ENCODE data around the gene BICDL1.

The BICDL1 gene

DNA sequence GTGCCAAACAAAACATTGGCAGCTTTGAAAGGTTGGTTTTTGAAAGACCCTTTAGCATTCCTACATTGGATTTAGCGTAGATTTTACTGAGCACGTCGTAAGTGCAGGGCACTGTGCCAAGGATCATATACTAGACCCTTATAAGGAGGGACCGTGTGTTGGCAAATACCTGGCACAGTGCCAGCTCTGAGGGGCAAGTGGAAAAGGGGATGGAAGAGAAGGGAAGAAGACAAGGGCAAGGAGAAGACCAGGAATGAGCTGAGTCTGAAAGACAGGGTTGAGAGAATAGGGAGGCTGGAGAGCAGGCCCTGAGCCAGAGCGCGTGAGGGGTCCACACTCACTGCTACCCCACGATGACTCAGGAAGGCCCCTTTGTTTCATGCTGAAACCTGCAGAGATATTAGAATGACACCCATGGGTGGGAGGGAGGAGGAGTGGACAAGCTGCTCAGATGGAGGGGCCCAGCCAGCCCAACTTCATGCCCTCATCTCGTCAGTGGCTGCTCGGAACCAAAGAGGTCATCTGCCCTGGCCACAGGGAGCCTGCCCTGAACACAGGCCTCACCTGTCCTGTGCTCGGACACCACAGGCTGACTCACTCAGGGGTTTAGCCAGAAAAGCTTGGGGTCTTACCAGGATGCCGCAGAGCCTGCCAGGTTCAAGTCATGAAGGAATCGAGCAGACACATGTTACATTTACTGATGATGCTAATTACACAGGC lies 102.5 kb downstream of the BICDL1 start (continued):
- TF ChIP-seq, protein P1, sequence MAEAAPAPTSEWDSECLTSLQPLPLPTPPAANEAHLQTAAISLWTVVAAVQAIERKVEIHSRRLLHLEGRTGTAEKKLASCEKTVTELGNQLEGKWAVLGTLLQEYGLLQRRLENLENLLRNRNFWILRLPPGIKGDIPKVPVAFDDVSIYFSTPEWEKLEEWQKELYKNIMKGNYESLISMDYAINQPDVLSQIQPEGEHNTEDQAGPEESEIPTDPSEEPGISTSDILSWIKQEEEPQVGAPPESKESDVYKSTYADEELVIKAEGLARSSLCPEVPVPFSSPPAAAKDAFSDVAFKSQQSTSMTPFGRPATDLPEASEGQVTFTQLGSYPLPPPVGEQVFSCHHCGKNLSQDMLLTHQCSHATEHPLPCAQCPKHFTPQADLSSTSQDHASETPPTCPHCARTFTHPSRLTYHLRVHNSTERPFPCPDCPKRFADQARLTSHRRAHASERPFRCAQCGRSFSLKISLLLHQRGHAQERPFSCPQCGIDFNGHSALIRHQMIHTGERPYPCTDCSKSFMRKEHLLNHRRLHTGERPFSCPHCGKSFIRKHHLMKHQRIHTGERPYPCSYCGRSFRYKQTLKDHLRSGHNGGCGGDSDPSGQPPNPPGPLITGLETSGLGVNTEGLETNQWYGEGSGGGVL (tag by site-specific recombination; IDR thresholded peaks at IDR 0.05): peak; percentile 48; the same call in 1 of the 2 replicates
- TF ChIP-seq YY2 (tag by site-specific recombination; IDR thresholded peaks at IDR 0.05): no peak

DNA sequence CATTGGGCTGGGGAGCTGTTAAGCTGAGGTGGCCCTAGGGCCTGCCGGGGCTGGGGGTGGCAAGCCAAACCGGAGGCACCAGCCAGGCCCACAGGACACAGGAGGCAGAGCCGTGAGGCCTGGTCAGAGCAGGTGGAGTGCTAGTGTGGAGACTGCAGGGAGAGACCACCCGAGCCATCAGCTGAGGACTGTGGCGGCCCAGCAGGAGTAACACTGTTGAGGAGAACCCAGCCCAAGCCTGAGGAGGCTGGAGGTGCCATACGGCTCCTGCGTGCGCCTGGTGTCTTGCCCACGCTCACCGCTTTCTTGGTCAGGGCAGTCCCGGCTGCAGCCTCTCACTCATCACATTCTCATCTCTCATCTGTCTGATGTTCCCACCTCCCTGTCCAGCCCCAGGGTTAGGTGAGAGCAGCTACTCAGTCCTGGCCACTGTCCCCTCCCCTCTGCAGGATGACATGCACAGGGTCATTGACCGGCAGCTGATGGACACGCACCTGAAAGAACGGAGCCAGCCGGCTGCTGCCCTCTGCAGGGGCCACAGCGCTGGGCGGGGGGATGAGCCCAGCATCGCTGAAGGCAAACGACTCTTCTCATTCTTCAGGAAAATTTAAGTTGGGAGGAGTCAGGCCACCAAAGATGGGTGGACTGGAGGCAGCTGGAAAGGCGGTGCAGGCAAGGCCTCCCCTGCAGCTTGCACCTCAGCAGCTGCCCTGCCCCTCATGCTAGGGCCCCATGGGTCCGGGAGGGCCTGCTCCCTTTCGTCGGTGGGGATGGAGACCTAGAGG lies 103.7 kb downstream of the BICDL1 start:
- CTCF ChIA-PET: interaction anchor here (1.2 kb wide), 1 partner anchor 32 kb away, joined by 3 read pairs; no protein-coding TSS in a partner anchor
- Histone ChIP-seq H3K9me3 (ENCODE audit: control insufficient read depth, insufficient read depth, low read depth, low read length) (no peaks in the 10 kb centered on the region), H3K4me1 (ENCODE audit: control insufficient read depth, insufficient read depth, low read length) (peaks cover 8% of the 10 kb centered on the region; the same call in 1 of the 2 replicates), H3K36me3 (ENCODE audit: control insufficient read depth in 2 of 2, insufficient read depth in 1 of 2, low read length in 2 of 2) (peaks cover 0 to 37% of the 10 kb centered on the region in 2 experiments; a peak in 2 of 3 replicates), H3K27ac (ENCODE audit: extremely low read depth, low read depth, low read length) (0 out of 2 replicates have a peak overlapping the region, but pooled peaks have one; percentile 24), H3K4me3 (ENCODE audit: low read depth, low read length) (no peak overlapping the region)
- POLR2A ChIA-PET: interaction anchor here (2.6 kb wide), 1 partner anchor 24 kb away, joined by 9 read pairs; the partner anchor contains the start of gene RAB35
- no peak for TF ChIP-seq ZBTB1 (tag by site-specific recombination; IDR thresholded peaks at IDR 0.05)
- peak; percentile 80; the same call in 1 of the 2 replicates for TF ChIP-seq ZNF223 (tag by site-specific recombination; IDR thresholded peaks at IDR 0.05)

DNA sequence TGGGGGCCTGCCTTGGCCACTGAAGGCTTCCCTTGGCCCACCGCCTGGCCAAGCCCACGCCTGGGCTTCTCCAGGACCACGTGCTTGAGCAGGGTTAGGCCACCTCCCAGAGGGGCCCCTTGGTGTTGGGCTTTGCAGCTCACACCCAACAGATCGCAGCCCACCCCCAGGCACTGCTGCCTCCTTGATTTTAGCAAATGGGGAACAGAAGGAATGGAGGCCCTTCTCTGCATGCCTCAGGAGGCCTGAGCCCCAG lies 104.2 kb downstream of the BICDL1 start:
- Histone ChIP-seq H3K4me3 (ENCODE audit: low read depth, low read length) (no peak overlapping the region), H3K4me1 (ENCODE audit: control insufficient read depth, insufficient read depth, low read length) (peaks cover 8% of the 10 kb centered on the region; the same call in 1 of the 2 replicates), H3K36me3 (ENCODE audit: control insufficient read depth in 2 of 2, insufficient read depth in 1 of 2, low read length in 2 of 2) (peaks cover 0 to 40% of the 10 kb centered on the region in 2 experiments; a peak in 2 of 3 replicates), H3K27ac (ENCODE audit: extremely low read depth, low read depth, low read length) (0 out of 2 replicates have a peak overlapping the region, but pooled peaks have one; percentile 24), H3K9me3 (ENCODE audit: control insufficient read depth, insufficient read depth, low read depth, low read length) (no peaks in the 10 kb centered on the region)
- ChIA-PET CTCF (interaction anchor here (0.6 kb wide), 1 partner anchor 22 kb away, joined by 3 read pairs; no protein-coding TSS in a partner anchor), POLR2A (interaction anchor here (2.6 kb wide), 1 partner anchor 23 kb away, joined by 9 read pairs; the partner anchor contains the start of gene RAB35)
- TF ChIP-seq ZBTB8A (tag by site-specific recombination; IDR thresholded peaks at IDR 0.05) (peak; percentile 46), ZNF670 (tag by site-specific recombination; IDR thresholded peaks at IDR 0.05; ENCODE audit: low read depth) (no peak), GLIS2 (tag by site-specific recombination; IDR thresholded peaks at IDR 0.05) (peak; percentile 47; the same call in 1 of the 2 replicates)
- TF ChIP-seq, protein P2, sequence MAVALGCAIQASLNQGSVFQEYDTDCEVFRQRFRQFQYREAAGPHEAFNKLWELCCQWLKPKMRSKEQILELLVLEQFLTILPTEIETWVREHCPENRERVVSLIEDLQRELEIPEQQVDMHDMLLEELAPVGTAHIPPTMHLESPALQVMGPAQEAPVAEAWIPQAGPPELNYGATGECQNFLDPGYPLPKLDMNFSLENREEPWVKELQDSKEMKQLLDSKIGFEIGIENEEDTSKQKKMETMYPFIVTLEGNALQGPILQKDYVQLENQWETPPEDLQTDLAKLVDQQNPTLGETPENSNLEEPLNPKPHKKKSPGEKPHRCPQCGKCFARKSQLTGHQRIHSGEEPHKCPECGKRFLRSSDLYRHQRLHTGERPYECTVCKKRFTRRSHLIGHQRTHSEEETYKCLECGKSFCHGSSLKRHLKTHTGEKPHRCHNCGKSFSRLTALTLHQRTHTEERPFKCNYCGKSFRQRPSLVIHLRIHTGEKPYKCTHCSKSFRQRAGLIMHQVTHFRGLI (tag by site-specific recombination; IDR thresholded peaks at IDR 0.05): peak; percentile 92

DNA sequence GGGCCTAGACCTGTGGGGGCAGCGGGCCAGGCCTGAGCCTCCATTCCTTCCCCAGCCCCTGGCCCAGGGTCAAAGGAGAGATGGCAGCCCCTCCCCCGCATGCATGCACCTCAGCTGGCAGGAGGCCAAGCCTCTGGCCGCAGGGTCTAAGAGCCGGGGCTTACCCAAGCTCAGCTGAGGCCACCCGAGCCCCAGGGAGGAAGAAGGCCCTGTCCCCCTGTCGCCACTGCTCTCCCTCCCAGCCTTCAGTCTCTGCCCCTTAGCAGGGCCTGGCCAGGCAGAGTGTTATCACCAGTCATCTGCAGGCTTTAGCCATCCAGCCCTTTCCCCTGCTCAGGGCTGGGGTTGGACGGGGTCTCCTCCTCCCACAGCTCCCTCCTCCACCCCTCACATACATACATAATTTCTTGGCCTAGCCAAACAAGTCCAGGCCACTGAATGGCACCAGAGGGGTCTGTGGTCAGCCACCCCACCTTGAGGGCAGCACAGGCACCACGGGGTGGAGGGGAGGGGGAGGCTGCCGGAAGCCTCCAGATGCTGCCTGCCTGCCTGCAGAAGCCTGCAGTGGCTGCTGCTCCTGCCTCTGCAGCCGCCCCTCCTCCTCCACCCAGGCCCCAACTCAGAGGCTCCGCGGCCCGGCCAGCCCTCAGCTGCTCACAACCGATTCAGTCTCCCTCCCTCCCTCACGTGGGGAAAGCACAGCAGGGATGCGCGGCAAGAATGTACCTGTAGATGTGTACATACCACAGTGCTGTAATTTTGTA lies 104.7 kb downstream of the BICDL1 start:
- ChIA-PET POLR2A (interaction anchor here (2.6 kb wide), 1 partner anchor 23 kb away, joined by 9 read pairs; the partner anchor contains the start of gene RAB35), CTCF (interaction anchor here (0.6 kb wide), 1 partner anchor 22 kb away, joined by 3 read pairs; no protein-coding TSS in a partner anchor)
- 0 out of 2 replicates have a peak overlapping the region, but pooled peaks have one; percentile 8 for H3K27ac ChIP-seq (ENCODE audit: extremely low read depth, low read depth, low read length)
- peaks cover 0 to 46% of the 10 kb centered on the region in 2 experiments; a peak in 2 of 3 replicates for H3K36me3 ChIP-seq (ENCODE audit: control insufficient read depth in 2 of 2, insufficient read depth in 1 of 2, low read length in 2 of 2)
- no peaks in the 10 kb centered on the region for H3K9me3 ChIP-seq (ENCODE audit: control insufficient read depth, insufficient read depth, low read depth, low read length)
- H3K4me1 ChIP-seq (ENCODE audit: control insufficient read depth, insufficient read depth, low read length): peaks cover 8% of the 10 kb centered on the region; the same call in 1 of the 2 replicates
- H3K4me3 ChIP-seq (ENCODE audit: low read depth, low read length): no peak overlapping the region
- peak; percentile 20 for TF ChIP-seq ZFHX2 (tag by site-specific recombination; conservative IDR thresholded peaks at IDR 0.05)
- TF ChIP-seq GLIS1 (tag by site-specific recombination; IDR thresholded peaks at IDR 0.05): peak; percentile 9; the same call in 1 of the 2 replicates
- TF ChIP-seq, protein P3, sequence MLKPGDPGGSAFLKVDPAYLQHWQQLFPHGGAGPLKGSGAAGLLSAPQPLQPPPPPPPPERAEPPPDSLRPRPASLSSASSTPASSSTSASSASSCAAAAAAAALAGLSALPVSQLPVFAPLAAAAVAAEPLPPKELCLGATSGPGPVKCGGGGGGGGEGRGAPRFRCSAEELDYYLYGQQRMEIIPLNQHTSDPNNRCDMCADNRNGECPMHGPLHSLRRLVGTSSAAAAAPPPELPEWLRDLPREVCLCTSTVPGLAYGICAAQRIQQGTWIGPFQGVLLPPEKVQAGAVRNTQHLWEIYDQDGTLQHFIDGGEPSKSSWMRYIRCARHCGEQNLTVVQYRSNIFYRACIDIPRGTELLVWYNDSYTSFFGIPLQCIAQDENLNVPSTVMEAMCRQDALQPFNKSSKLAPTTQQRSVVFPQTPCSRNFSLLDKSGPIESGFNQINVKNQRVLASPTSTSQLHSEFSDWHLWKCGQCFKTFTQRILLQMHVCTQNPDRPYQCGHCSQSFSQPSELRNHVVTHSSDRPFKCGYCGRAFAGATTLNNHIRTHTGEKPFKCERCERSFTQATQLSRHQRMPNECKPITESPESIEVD (tag by site-specific recombination; IDR thresholded peaks at IDR 0.05): no peak
- peak; percentile 87 for TF ChIP-seq OSR2 (tag by site-specific recombination; IDR thresholded peaks at IDR 0.05)
- no peak for TF ChIP-seq SP3 (tag by site-specific recombination; IDR thresholded peaks at IDR 0.05)
- peak; percentile 39; the same call in 1 of the 2 replicates for TF ChIP-seq ZIC2 (tag by site-specific recombination; IDR thresholded peaks at IDR 0.05)
- TF ChIP-seq, protein P4, sequence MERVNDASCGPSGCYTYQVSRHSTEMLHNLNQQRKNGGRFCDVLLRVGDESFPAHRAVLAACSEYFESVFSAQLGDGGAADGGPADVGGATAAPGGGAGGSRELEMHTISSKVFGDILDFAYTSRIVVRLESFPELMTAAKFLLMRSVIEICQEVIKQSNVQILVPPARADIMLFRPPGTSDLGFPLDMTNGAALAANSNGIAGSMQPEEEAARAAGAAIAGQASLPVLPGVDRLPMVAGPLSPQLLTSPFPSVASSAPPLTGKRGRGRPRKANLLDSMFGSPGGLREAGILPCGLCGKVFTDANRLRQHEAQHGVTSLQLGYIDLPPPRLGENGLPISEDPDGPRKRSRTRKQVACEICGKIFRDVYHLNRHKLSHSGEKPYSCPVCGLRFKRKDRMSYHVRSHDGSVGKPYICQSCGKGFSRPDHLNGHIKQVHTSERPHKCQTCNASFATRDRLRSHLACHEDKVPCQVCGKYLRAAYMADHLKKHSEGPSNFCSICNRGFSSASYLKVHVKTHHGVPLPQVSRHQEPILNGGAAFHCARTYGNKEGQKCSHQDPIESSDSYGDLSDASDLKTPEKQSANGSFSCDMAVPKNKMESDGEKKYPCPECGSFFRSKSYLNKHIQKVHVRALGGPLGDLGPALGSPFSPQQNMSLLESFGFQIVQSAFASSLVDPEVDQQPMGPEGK (tag by site-specific recombination; IDR thresholded peaks at IDR 0.05): peak; percentile 26; the same call in 1 of the 2 replicates
- peak; percentile 28; the same call in 1 of the 2 replicates for TF ChIP-seq ZNF394 (tag by site-specific recombination; IDR thresholded peaks at IDR 0.05; ENCODE audit: borderline replicate concordance)
- TF ChIP-seq ZBTB17 (tag by site-specific recombination; IDR thresholded peaks at IDR 0.05): peak; percentile 50
- peak; percentile 81 for TF ChIP-seq SCRT2 (tag by site-specific recombination; IDR thresholded peaks at IDR 0.05)
